K562 (cell line): ENCODE data around the gene ANKS1B. TPM values are rescaled to one million over a fixed set of nuclear protein-coding genes. Genes with fewer than 3 reads are reported as not detected.

ENCODE experiments used
- ATAC-seq: fragments of 200-7000 bp; cut with Tn5 transposase; 3 replicates; pipeline ENCODE4 v1.9.1; 2020; ENCODE audit warnings: moderate library complexity
- BruUV-seq: library from RNA; stranded (reverse); fragments of 400-500 nt; replicated peaks from 2 replicates; lab custom pipeline; 2021; lab: Mats Ljungman, UMichigan
- CTCF ChIA-PET: fragments of 300-600 bp; formaldehyde crosslinking; extraction: SDS; loops from one replicate; lab custom pipeline; 2021; ENCODE audit warnings: low intra/inter-chr PET ratio; lab: Yijun Ruan, JAX
- POLR2A ChIA-PET: fragments of 300-600, 350-650 bp; sonication (Branson Sonifier 250); formaldehyde crosslinking; extraction: SDS; loops from one replicate; lab custom pipeline; 2021; ENCODE audit warnings: antibody characterized with exemption, inconsistent platforms; lab: Yijun Ruan, JAX
- DNase-seq, 4 experiments: peaks; one replicate each; pipeline versions ENCODE4 v3.0.0 to v3.0.0-alpha.2; 2011 to 2018; ENCODE audit warnings: low spot score in 3 of 4, mixed read lengths in 3 of 4; ENCODE audit errors: extremely low read depth in 1 of 4
- FAIRE-seq: peaks from 2 replicates; lab custom pipeline; 2011; peaks lifted over from hg19 to GRCh38; lab: Jason Lieb, UNC
- H2AFZ ChIP-seq: 2 replicates; pipeline ENCODE4 v1.6.0; 2011; ENCODE audit warnings: low read depth, low read length, control low read depth, inconsistent platforms
- H3K27ac ChIP-seq: fragments of 200-600 bp; 3 replicates; pipeline ENCODE4 v1.8.0; 2011; ENCODE audit warnings: low read depth, mild to moderate bottlenecking, control low read depth, inconsistent platforms, low read length, moderate library complexity, mixed read lengths; ENCODE audit errors: extremely low read depth
- H3K27me3 ChIP-seq, 2 experiments: fragments of 300-600 bp in 1 of 2; 2 replicates in 1 of 2; 3 replicates in 1 of 2; pipeline versions ENCODE4 v1.6.0 to v1.8.0; 2011; ENCODE audit warnings: inconsistent platforms in 2 of 2, low read length in 2 of 2, mild to moderate bottlenecking in 1 of 2, mixed read lengths in 1 of 2, moderate library complexity in 1 of 2; ENCODE audit not compliant: control insufficient read depth in 2 of 2, insufficient read depth in 2 of 2
- H3K36me3 ChIP-seq: fragments of 300-600 bp; 3 replicates; pipeline ENCODE4 v1.8.0; 2011; ENCODE audit warnings: mild to moderate bottlenecking, low read length, inconsistent platforms; ENCODE audit not compliant: control insufficient read depth, insufficient read depth
- H3K4me1 ChIP-seq, 2 experiments: fragments of 200-600 bp in 1 of 2; replicated peaks in 1 of 2; 2 replicates in 1 of 2; 3 replicates in 1 of 2; pipeline versions ENCODE4 v1.5.1 to v1.8.0; 2011; ENCODE audit warnings: inconsistent platforms in 2 of 2, low read length in 2 of 2, mild to moderate bottlenecking in 1 of 2, mixed read lengths in 1 of 2, moderate library complexity in 1 of 2; ENCODE audit not compliant: control insufficient read depth in 2 of 2, insufficient read depth in 2 of 2
- H3K4me2 ChIP-seq: 2 replicates; pipeline ENCODE4 v1.6.1; 2011; ENCODE audit warnings: low read length, control low read depth, inconsistent platforms, mixed read lengths; ENCODE audit not compliant: insufficient read depth
- H3K4me3 ChIP-seq: fragments of 200-600 bp; sonication (generic), shearing (Covaris generic); 2 replicates; pipeline ENCODE4 v1.5.1; 2016; ENCODE audit warnings: control low read depth, inconsistent platforms
- H3K79me2 ChIP-seq: fragments of 200-600 bp; 3 replicates; pipeline ENCODE4 v1.8.0; 2011; ENCODE audit warnings: low read length, inconsistent platforms; ENCODE audit not compliant: control insufficient read depth, insufficient read depth
- H3K9ac ChIP-seq, 2 experiments: 2 replicates each; pipeline versions ENCODE4 v1.6.0 to v1.6.1; 2011; ENCODE audit warnings: low read depth in 2 of 2, low read length in 2 of 2, control low read depth in 1 of 2, inconsistent platforms in 1 of 2, mild to moderate bottlenecking in 1 of 2, mixed read lengths in 1 of 2; ENCODE audit not compliant: insufficient read depth in 1 of 2
- H3K9me1 ChIP-seq: one replicate; pipeline ENCODE4 v1.6.0; 2011; ENCODE audit warnings: inconsistent platforms, mild to moderate bottlenecking, low read length, moderate library complexity; ENCODE audit not compliant: control insufficient read depth, insufficient read depth
- H3K9me3 ChIP-seq: replicated peaks from 2 replicates; pipeline ENCODE4 v1.5.1; 2011; ENCODE audit warnings: low read depth, low read length, inconsistent platforms; ENCODE audit not compliant: control insufficient read depth, insufficient read depth
- H4K20me1 ChIP-seq: replicated peaks from 2 replicates; pipeline ENCODE4 v1.6.1; 2011; ENCODE audit warnings: low read length, inconsistent platforms, mixed read lengths; ENCODE audit not compliant: control insufficient read depth, insufficient read depth
- ARNT ChIP-seq, 2 experiments: fragments of 450-650 bp; IDR thresholded peaks; 2 replicates each; pipeline ENCODE4 v1.6.1; 2016; ENCODE audit warnings: mild to moderate bottlenecking in 1 of 2
- FOXP1 ChIP-seq: sonication (generic); formaldehyde crosslinking; IDR thresholded peaks from 2 replicates; pipeline ENCODE4 v1.8.0; 2022; ENCODE audit warnings: mild to moderate bottlenecking, missing genetic modification reagents
- IRF1 ChIP-seq: sonication (generic); formaldehyde crosslinking; IDR thresholded peaks from 2 replicates; pipeline ENCODE4 v1.8.0; 2022; ENCODE audit warnings: missing genetic modification reagents, mild to moderate bottlenecking, borderline replicate concordance
- JUND ChIP-seq, 2 experiments: IDR thresholded peaks; 2 replicates in 1 of 2; 3 replicates in 1 of 2; pipeline ENCODE4 v1.6.1; 2011; ENCODE audit warnings: borderline replicate concordance in 2 of 2, low read depth in 2 of 2, low read length in 2 of 2, improper control_type of control experiment in 1 of 2, missing biosample characterization in 1 of 2, missing genetic modification characterization in 1 of 2, missing genetic modification reagents in 1 of 2
- NCOA6 ChIP-seq: fragments of 450-650 bp; IDR thresholded peaks from 2 replicates; pipeline ENCODE4 v1.6.1; 2017; ENCODE audit warnings: mild to moderate bottlenecking
- NCOR1 ChIP-seq: fragments of 450-650 bp; IDR thresholded peaks from 2 replicates; pipeline ENCODE4 v1.6.1; 2016; ENCODE audit warnings: mild to moderate bottlenecking, moderate library complexity
- PCBP2 ChIP-seq: fragments of 200-400 bp; formaldehyde crosslinking; IDR thresholded peaks from 2 replicates; pipeline ENCODE4 v1.6.1; 2018; ENCODE audit warnings: low read length, low read depth, mild to moderate bottlenecking, moderate library complexity; ENCODE audit not compliant: poor library complexity, severe bottlenecking
- PRMT5 ChIP-seq: sonication (generic); formaldehyde crosslinking; IDR thresholded peaks from 2 replicates; pipeline ENCODE4 v1.5.0; 2020; ENCODE audit warnings: missing genetic modification reagents
- PURB ChIP-seq: sonication (generic); formaldehyde crosslinking; IDR thresholded peaks from 2 replicates; pipeline ENCODE4 v1.9.0; 2021; ENCODE audit warnings: low read depth, mild to moderate bottlenecking, missing genetic modification reagents
- RCOR1 ChIP-seq, 2 experiments: IDR thresholded peaks; 2 replicates each; pipeline ENCODE4 v1.6.1; 2012; ENCODE audit warnings: low read depth in 2 of 2, low read length in 2 of 2, borderline replicate concordance in 1 of 2, improper control_type of control experiment in 1 of 2
- TBL1XR1 ChIP-seq, 2 experiments: IDR thresholded peaks; 2 replicates each; pipeline ENCODE4 v1.6.1; 2012; ENCODE audit warnings: improper control_type of control experiment in 2 of 2, low read length in 2 of 2, mild to moderate bottlenecking in 1 of 2
- ZKSCAN3 ChIP-seq: fragments of 250-450 bp; sonication (Bioruptor Pico); IDR thresholded peaks from 2 replicates; pipeline ENCODE4 v1.4.0; 2020
- ZNF699 ChIP-seq: fragments of 250-450 bp; sonication (Bioruptor Pico); IDR thresholded peaks from 2 replicates; pipeline ENCODE4 v1.8.0; 2021; ENCODE audit warnings: mild to moderate bottlenecking, moderate library complexity; ENCODE audit not compliant: insufficient replicate concordance
- WGBS: fragments of 100-300 bp; shearing (Covaris generic); methylation state at CpG from one replicate; pipeline ENCODE4 v1.1.6; 2016; ENCODE audit warnings: low coverage, mixed read lengths; ENCODE audit not compliant: insufficient coverage; ENCODE audit errors: missing lambda C conversion rate; 5-methylcytosine and 5-hydroxymethylcytosine counted together
- in situ Hi-C: fragments of 300-500 bp; cut with MboI; formaldehyde crosslinking; loops from 4 replicates; pipeline ENCODE4 v1.15.0; 2018; ENCODE audit warnings: inconsistent platforms, mixed read lengths
- intact Hi-C: fragments of 100-400 bp; cut with micrococcal nuclease; formaldehyde crosslinking; loops from 2 replicates; pipeline ENCODE4 v1.14.2; 2022
- polyA plus RNA-seq, 8 experiments: library from polyadenylated mRNA; depleted of rRNA in 4 of 8; stranded (reverse) in 5 of 8; unstranded in 3 of 8; fragments of >200 nt; fragmentation: Nextera tagmentation in 2 of 8; fragmentation: Illumina TruSeq in 1 of 8; extraction: Ambion mirVana in 2 of 8; extraction: Trizol in 1 of 8; gene quantifications; 2 replicates each; pipeline versions ENCODE4 v1.2.1 to v1.2.3, GENCODE V29; 2011 to 2014; ENCODE audit warnings: inconsistent platforms in 1 of 8, missing spikeins in 1 of 8
- total RNA-seq, 7 experiments: library from RNA; depleted of rRNA in 6 of 7; stranded (reverse); fragments of >200 nt in 6 of 7; fragmentation: Illumina TruSeq in 2 of 7; extraction: Trizol in 2 of 7; gene quantifications; 2 replicates each; pipeline versions ENCODE4 v1.2.1 to v1.2.3, GENCODE V29; 2011 to 2021; ENCODE audit warnings: low replicate concordance in 1 of 7
- TF ChIP-seq, protein P1 (sequence below): fragments of 450-650 bp; IDR thresholded peaks from 2 replicates; pipeline ENCODE4 v1.6.1; 2017; ENCODE audit warnings: antibody characterized with exemption

The ANKS1B gene
- total and polyA plus RNA-seq, 9 of the 15 experiments (the other 6 are each of a cell fraction or from before 2014, with no cell fraction given), result 0.04 to 0.47 (median 0.28) TPM; not detected in 4

GRCh38 chr12:99389751-99390150, 595.0 kb downstream of the ANKS1B start:
- Histone ChIP-seq H3K27ac (no peak overlapping the region), H3K4me3 (no peak overlapping the region), H3K9me1 (no peaks in the 10 kb centered on the region), H3K27me3 (no peaks in the 10 kb centered on the region), H3K36me3 (no peaks in the 10 kb centered on the region), H2AFZ (no peak overlapping the region), H3K4me1 (no peaks in the 10 kb centered on the region), H4K20me1 (no peaks in the 10 kb centered on the region), H3K4me2 (no peak overlapping the region), H3K9ac (no peak overlapping the region), H3K79me2 (no peaks in the 10 kb centered on the region), H3K9me3 (no peaks in the 10 kb centered on the region)
- WGBS, result 0% methylated on average over 3 of the region's 3 CpGs
- intact Hi-C loops (no loop called here), in situ Hi-C loops (no loop called here)
- no TSS peak for BruUV-seq
- TF ChIP-seq FOXP1 (CRISPR knock-in tag) (no peak), IRF1 (CRISPR knock-in tag) (no peak), PCBP2 (no peak), NCOA6 (no peak), TBL1XR1 (IDR thresholded peaks at IDR 0.05; ENCODE audit: low read length in 2 of 2) (no peak)
- ChIA-PET CTCF (no interaction called here), POLR2A (no interaction called here)
- DNase-seq (no peak), FAIRE-seq (no peak), ATAC-seq (no peak)

GRCh38 chr12:99388671-99389195, 596.0 kb downstream of the ANKS1B start:
- Histone ChIP-seq H3K9ac (no peak overlapping the region), H4K20me1 (no peaks in the 10 kb centered on the region), H3K4me2 (no peak overlapping the region), H3K27ac (no peak overlapping the region), H3K27me3 (no peaks in the 10 kb centered on the region), H3K9me3 (no peaks in the 10 kb centered on the region), H2AFZ (no peak overlapping the region), H3K9me1 (no peaks in the 10 kb centered on the region), H3K79me2 (no peaks in the 10 kb centered on the region), H3K4me3 (no peak overlapping the region), H3K4me1 (no peaks in the 10 kb centered on the region), H3K36me3 (no peaks in the 10 kb centered on the region)
- ATAC-seq (no peak), DNase-seq (no peak), FAIRE-seq (no peak)
- in situ Hi-C loops (no loop called here), intact Hi-C loops (no loop called here)
- TF ChIP-seq NCOR1 (no peak), PURB (no peak), RCOR1 (IDR thresholded peaks at IDR 0.05; ENCODE audit: borderline replicate concordance in 1 of 2, low read depth in 2 of 2, low read length in 2 of 2) (no peak), PRMT5 (no peak), JUND (IDR thresholded peaks at IDR 0.05; ENCODE audit: borderline replicate concordance, low read depth, low read length) (no peak), JUND (tag; IDR thresholded peaks at IDR 0.05; ENCODE audit: borderline replicate concordance, low read depth, low read length) (no peak), ARNT (IDR thresholded peaks at IDR 0.05) (no peak), ZKSCAN3 (CRISPR knock-in tag) (no peak), ZNF699 (CRISPR knock-in tag) (no peak)
- TF ChIP-seq, protein P1, sequence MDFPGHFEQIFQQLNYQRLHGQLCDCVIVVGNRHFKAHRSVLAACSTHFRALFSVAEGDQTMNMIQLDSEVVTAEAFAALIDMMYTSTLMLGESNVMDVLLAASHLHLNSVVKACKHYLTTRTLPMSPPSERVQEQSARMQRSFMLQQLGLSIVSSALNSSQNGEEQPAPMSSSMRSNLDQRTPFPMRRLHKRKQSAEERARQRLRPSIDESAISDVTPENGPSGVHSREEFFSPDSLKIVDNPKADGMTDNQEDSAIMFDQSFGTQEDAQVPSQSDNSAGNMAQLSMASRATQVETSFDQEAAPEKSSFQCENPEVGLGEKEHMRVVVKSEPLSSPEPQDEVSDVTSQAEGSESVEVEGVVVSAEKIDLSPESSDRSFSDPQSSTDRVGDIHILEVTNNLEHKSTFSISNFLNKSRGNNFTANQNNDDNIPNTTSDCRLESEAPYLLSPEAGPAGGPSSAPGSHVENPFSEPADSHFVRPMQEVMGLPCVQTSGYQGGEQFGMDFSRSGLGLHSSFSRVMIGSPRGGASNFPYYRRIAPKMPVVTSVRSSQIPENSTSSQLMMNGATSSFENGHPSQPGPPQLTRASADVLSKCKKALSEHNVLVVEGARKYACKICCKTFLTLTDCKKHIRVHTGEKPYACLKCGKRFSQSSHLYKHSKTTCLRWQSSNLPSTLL, result no peak
- BruUV-seq, result no TSS peak
- ChIA-PET CTCF (no interaction called here), POLR2A (no interaction called here)
- 0% methylated on average over 1 of the region's 1 CpG for WGBS
